Mammary epithelial cell (primary cell): ENCODE data around the gene ZNF839.

Experiments used
- EZH2 ChIP-seq: IDR thresholded peaks from 2 replicates; pipeline ENCODE4 v1.6.1; 2012; ENCODE audit warnings: low read length, inconsistent platforms, borderline replicate concordance
- TF ChIP-seq, protein P1 (sequence below), 2 donors: IDR thresholded peaks in 1 of 2; conservative IDR thresholded peaks in 1 of 2; 2 replicates each; pipeline ENCODE4 v1.5.1; 2011 to 2012; ENCODE audit warnings: inconsistent platforms in 2 of 2, low read length in 2 of 2, mild to moderate bottlenecking in 2 of 2, control low read depth in 1 of 2, low read depth in 1 of 2; ENCODE audit not compliant: insufficient read depth in 1 of 2; ENCODE audit errors: extremely low read depth in 1 of 2

DNA sequence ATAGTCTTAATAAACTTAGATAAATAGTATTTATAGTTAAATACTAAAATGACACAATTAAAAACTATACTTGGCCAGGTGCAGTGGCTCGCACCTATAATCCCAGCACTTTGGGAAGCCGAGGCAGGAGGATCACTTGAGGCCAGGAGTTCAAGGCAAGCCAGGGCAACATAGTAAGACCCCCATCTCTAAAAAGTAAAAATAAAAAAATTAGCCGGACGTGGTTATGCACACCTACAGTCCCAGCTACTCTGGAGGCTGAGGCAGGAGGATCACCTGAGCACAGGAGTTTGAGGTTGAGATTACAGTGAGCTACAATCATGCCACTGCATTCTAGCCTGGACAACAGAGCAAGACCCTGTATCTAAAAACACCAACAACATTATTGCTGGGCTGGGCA, 27.1 kb downstream of the ZNF839 start:
- TF ChIP-seq, protein P1, sequence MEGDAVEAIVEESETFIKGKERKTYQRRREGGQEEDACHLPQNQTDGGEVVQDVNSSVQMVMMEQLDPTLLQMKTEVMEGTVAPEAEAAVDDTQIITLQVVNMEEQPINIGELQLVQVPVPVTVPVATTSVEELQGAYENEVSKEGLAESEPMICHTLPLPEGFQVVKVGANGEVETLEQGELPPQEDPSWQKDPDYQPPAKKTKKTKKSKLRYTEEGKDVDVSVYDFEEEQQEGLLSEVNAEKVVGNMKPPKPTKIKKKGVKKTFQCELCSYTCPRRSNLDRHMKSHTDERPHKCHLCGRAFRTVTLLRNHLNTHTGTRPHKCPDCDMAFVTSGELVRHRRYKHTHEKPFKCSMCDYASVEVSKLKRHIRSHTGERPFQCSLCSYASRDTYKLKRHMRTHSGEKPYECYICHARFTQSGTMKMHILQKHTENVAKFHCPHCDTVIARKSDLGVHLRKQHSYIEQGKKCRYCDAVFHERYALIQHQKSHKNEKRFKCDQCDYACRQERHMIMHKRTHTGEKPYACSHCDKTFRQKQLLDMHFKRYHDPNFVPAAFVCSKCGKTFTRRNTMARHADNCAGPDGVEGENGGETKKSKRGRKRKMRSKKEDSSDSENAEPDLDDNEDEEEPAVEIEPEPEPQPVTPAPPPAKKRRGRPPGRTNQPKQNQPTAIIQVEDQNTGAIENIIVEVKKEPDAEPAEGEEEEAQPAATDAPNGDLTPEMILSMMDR (conservative IDR thresholded peaks at IDR 0.05 in 1 of 2, IDR thresholded peaks at IDR 0.05 in 1 of 2; ENCODE audit: extremely low read depth in 1 of 2, insufficient read depth in 1 of 2, low read depth in 1 of 2, low read length in 2 of 2) = no peak
- TF ChIP-seq EZH2 = no peak
